NB4 (cell line): ENCODE data around the gene HEMGN.

Experiments used
- MYC ChIP-seq: IDR thresholded peaks from 2 replicates; pipeline ENCODE4 v1.6.1; 2011; ENCODE audit warnings: low read depth, low read length
- POLR2A ChIP-seq: IDR thresholded peaks from 2 replicates; pipeline ENCODE4 v1.6.1; 2011; ENCODE audit warnings: mild to moderate bottlenecking; ENCODE audit not compliant: insufficient read length; ENCODE audit errors: extremely low read depth
- TF ChIP-seq, protein P1 (sequence below): IDR thresholded peaks from one replicate; pipeline ENCODE4 v1.5.1; 2012; ENCODE audit warnings: low read depth, low read length
- TF ChIP-seq, protein P2 (sequence below): IDR thresholded peaks from 2 replicates; pipeline ENCODE4 v1.6.1; 2011; ENCODE audit warnings: low read depth, low read length

DNA sequence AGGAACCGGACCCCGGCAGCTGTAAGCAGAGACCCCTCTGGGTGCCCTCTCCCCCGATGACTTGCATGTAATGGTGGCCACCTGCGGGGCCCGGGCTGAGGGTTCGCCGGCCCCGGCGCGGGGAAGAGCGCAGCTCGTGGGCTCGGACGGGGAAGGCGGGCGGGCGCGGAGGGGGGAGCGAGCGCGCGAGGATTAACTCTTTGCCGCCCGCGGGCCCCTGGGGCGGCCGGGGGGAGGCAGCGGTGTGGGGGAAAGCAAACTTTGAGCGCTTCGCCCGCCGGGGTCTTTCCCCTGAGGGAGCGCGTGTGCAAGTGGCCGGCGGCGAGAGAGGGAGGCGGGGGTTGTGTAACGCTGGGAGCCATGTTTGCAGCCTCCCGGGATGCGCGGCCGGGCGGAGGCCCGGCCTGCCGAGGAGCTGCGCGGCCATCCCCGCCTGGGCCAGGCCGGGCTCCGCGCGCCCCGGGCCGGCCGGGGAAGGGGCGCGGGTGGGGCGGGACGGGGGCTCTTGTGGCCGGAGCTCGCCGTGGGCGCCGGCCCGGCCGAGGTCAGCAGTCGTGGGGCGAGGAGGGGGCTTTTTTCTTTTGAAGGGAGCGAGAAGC, 45.7 kb upstream of the HEMGN start:
- TF ChIP-seq, protein P1, sequence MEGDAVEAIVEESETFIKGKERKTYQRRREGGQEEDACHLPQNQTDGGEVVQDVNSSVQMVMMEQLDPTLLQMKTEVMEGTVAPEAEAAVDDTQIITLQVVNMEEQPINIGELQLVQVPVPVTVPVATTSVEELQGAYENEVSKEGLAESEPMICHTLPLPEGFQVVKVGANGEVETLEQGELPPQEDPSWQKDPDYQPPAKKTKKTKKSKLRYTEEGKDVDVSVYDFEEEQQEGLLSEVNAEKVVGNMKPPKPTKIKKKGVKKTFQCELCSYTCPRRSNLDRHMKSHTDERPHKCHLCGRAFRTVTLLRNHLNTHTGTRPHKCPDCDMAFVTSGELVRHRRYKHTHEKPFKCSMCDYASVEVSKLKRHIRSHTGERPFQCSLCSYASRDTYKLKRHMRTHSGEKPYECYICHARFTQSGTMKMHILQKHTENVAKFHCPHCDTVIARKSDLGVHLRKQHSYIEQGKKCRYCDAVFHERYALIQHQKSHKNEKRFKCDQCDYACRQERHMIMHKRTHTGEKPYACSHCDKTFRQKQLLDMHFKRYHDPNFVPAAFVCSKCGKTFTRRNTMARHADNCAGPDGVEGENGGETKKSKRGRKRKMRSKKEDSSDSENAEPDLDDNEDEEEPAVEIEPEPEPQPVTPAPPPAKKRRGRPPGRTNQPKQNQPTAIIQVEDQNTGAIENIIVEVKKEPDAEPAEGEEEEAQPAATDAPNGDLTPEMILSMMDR = no peak
- TF ChIP-seq, protein P2, sequence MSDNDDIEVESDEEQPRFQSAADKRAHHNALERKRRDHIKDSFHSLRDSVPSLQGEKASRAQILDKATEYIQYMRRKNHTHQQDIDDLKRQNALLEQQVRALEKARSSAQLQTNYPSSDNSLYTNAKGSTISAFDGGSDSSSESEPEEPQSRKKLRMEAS = no peak
- no peak for TF ChIP-seq POLR2A
- no peak; the same call in 1 of the 2 replicates for TF ChIP-seq MYC
